Measurements from ENCODE around the gene PAPPA2. TPM values are rescaled to one million over a fixed set of nuclear protein-coding genes. Genes with fewer than 3 reads are reported as not detected.

PAPPA2 gene
- total and polyA plus RNA-seq, 9 of the 15 experiments (the other 6 are each of a cell fraction or from before 2014, with no cell fraction given): 0.01 to 0.15 (median 0.05) TPM; not detected in 2

- DNase-seq (ENCODE audit: extremely low read depth in 1 of 4, low spot score in 3 of 4): no peak
- CTCF ChIA-PET (ENCODE audit: low intra/inter-chr PET ratio): no interaction called here
- intact Hi-C loops (cut with micrococcal nuclease): no loop called here
- TF ChIP-seq, protein P1, sequence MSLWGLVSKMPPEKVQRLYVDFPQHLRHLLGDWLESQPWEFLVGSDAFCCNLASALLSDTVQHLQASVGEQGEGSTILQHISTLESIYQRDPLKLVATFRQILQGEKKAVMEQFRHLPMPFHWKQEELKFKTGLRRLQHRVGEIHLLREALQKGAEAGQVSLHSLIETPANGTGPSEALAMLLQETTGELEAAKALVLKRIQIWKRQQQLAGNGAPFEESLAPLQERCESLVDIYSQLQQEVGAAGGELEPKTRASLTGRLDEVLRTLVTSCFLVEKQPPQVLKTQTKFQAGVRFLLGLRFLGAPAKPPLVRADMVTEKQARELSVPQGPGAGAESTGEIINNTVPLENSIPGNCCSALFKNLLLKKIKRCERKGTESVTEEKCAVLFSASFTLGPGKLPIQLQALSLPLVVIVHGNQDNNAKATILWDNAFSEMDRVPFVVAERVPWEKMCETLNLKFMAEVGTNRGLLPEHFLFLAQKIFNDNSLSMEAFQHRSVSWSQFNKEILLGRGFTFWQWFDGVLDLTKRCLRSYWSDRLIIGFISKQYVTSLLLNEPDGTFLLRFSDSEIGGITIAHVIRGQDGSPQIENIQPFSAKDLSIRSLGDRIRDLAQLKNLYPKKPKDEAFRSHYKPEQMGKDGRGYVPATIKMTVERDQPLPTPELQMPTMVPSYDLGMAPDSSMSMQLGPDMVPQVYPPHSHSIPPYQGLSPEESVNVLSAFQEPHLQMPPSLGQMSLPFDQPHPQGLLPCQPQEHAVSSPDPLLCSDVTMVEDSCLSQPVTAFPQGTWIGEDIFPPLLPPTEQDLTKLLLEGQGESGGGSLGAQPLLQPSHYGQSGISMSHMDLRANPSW (CRISPR knock-in tag; IDR thresholded peaks at IDR 0.05): no peak
- TF ChIP-seq, protein P2, sequence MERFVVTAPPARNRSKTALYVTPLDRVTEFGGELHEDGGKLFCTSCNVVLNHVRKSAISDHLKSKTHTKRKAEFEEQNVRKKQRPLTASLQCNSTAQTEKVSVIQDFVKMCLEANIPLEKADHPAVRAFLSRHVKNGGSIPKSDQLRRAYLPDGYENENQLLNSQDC (CRISPR knock-in tag; IDR thresholded peaks at IDR 0.05): no peak
- peak; percentile 27; the same call in 1 of the 2 replicates for TF ChIP-seq ZBTB17 (CRISPR knock-in tag; IDR thresholded peaks at IDR 0.05)
- no peaks in the 10 kb centered on the region for H3K9me3 ChIP-seq (replicated peaks; ENCODE audit: control insufficient read depth, insufficient read depth, low read depth, low read length)
- BruUV-seq (replicated peaks): no TSS peak
- no peak for FAIRE-seq
- POLR2A ChIA-PET: no interaction called here
- no peak overlapping the region for H3K9ac ChIP-seq (ENCODE audit: insufficient read depth in 1 of 2, low read depth in 2 of 2, low read length in 2 of 2)
- 6% methylated on average over 2 of the region's 2 CpGs for WGBS (ENCODE audit: insufficient coverage, low coverage, missing lambda C conversion rate)
- no peaks in the 10 kb centered on the region for H3K79me2 ChIP-seq (ENCODE audit: control insufficient read depth, insufficient read depth, low read length)
- no peak overlapping the region for H3K4me2 ChIP-seq (ENCODE audit: insufficient read depth, low read length)
- no peak overlapping the region for H3K27ac ChIP-seq (ENCODE audit: extremely low read depth, low read depth, low read length)
- no peaks in the 10 kb centered on the region; a peak in 1 of 5 replicates for H3K27me3 ChIP-seq (ENCODE audit: control insufficient read depth in 2 of 2, insufficient read depth in 2 of 2, low read length in 2 of 2)
- no peaks in the 10 kb centered on the region for H4K20me1 ChIP-seq (replicated peaks; ENCODE audit: control insufficient read depth, insufficient read depth, low read length)
- no peak overlapping the region for H3K4me3 ChIP-seq
- no peaks in the 10 kb centered on the region for H3K36me3 ChIP-seq (ENCODE audit: control insufficient read depth, insufficient read depth, low read length)
- no peak overlapping the region for H2AFZ ChIP-seq (ENCODE audit: low read depth, low read length)
- H3K9me1 ChIP-seq (ENCODE audit: control insufficient read depth, insufficient read depth, low read length): no peaks in the 10 kb centered on the region
- ATAC-seq: no peak
- in situ Hi-C loops (cut with MboI): no loop called here
- peaks cover 0 to 3% of the 10 kb centered on the region in 2 experiments; a peak in 1 of 5 replicates for H3K4me1 ChIP-seq (replicated peaks in 1 of 2; ENCODE audit: control insufficient read depth in 2 of 2, insufficient read depth in 2 of 2, low read length in 2 of 2)
These were observed 79.4 kb downstream of the PAPPA2 start for GRCh38 chr1:176542352-176542751.
